Stimulated activated CD4-positive, alpha-beta T cell treated with anti-CD3 and anti-CD28 coated beads, Interleukin-4, amount 100 ng/mL, for 1 hour (primary cell): ENCODE results near the gene PPP1R12B.

ENCODE experiments used
- DNase-seq: peaks from one replicate; pipeline ENCODE4 v3.0.0-alpha.2; 2020

The PPP1R12B gene, protein sequence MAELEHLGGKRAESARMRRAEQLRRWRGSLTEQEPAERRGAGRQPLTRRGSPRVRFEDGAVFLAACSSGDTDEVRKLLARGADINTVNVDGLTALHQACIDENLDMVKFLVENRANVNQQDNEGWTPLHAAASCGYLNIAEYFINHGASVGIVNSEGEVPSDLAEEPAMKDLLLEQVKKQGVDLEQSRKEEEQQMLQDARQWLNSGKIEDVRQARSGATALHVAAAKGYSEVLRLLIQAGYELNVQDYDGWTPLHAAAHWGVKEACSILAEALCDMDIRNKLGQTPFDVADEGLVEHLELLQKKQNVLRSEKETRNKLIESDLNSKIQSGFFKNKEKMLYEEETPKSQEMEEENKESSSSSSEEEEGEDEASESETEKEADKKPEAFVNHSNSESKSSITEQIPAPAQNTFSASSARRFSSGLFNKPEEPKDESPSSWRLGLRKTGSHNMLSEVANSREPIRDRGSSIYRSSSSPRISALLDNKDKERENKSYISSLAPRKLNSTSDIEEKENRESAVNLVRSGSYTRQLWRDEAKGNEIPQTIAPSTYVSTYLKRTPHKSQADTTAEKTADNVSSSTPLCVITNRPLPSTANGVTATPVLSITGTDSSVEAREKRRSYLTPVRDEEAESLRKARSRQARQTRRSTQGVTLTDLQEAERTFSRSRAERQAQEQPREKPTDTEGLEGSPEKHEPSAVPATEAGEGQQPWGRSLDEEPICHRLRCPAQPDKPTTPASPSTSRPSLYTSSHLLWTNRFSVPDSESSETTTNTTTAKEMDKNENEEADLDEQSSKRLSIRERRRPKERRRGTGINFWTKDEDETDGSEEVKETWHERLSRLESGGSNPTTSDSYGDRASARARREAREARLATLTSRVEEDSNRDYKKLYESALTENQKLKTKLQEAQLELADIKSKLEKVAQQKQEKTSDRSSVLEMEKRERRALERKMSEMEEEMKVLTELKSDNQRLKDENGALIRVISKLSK

DNA sequence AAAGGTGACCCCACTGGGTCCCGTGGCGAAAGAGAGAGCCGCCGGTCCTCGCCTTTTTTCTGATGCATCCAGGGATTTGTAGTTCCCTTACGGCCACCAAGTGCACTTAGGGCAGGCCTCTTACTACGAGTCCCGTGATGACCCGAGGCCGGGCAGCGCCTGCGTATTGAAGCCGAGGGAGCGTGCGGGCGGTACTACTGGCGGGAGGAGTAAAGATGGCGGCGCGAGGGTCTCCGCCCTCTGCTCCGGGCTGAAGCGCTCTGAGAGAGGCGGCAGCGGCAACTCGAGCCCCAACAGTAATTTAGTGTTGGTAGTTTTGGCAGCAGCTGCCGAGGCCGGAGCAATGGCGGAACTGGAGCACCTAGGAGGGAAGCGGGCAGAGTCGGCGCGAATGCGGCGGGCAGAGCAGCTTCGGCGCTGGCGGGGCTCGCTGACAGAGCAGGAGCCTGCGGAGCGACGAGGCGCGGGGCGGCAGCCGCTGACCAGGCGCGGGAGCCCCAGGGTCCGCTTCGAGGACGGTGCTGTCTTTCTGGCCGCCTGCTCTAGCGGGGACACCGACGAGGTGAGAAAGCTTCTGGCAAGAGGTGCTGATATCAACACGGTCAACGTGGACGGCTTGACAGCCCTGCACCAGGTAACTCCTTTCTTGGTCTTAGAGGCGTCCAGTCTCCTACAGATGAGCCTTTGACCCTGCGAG, at the start of gene PPP1R12B:
Gene PPP1R12B (plus strand): TSS at position 191 of the 697 bp plus-strand sequence. CDS start 153 bp downstream, at position 344.
- peak; percentile 92 for DNase-seq

DNA sequence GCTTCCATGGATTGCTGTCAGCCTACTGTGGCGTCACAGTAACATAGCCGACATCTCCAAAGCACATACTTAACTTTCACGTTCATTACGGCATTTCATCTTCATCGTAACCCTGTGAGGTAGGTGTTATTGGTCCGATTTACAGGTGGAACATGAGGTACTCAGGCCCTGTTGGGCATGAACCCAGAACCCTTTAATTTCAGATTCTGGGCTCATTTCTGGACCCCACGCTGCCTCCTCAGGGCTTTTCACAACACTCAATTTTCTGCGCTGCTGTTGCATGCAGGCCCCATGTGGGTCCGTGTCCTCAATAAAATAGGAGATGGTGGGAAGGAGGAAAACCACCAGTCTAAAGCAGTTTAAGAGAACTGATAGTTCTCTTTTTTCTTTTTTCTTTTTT, 46.3 kb upstream of the PPP1R12B start:
- DNase-seq, result no peak

GRCh38 chr1:202304375-202304774, 44.1 kb upstream of the PPP1R12B start:
- no peak for DNase-seq

GRCh38 chr1:202305168-202305567, 43.3 kb upstream of the PPP1R12B start:
- DNase-seq, result no peak

DNA sequence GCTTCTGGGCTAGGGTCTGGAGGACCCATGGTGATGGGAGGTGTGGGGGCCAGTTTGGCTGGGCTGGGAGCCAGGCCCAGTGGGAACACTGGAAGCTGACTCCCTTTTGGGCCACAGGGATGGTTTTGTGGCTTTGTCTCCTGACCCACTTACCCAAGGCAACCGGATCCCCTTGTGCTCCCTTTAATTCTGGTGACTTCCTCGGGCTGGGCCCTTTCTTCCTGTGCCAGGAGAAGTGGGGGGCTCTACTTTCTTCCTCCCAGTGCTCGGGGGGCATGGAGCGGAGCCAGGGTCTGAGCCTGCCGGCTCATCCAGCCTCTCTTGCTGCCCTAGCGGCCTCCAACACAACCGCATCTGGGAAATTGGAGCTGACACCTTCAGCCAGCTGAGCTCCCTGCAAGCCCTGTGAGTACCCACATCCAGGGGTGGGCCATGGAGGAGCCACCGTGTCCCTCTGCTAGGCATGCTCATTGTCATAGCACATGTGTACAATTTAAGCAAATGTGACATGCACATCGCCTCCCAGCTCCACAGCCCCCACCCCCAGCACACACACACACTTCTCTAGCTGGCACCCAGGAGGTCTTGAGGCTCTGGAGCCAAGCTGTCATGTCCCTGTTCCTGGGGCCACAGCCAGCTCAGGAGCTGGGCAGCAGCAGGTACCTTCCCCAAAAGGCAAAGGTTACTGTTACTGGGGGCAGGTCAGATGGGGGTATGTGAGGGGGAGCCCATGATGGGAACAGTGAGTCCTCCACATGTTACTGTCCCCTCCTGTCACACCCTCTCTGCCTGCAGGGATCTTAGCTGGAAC, 41.8 kb upstream of the PPP1R12B start:
- DNase-seq, result no peak

DNA sequence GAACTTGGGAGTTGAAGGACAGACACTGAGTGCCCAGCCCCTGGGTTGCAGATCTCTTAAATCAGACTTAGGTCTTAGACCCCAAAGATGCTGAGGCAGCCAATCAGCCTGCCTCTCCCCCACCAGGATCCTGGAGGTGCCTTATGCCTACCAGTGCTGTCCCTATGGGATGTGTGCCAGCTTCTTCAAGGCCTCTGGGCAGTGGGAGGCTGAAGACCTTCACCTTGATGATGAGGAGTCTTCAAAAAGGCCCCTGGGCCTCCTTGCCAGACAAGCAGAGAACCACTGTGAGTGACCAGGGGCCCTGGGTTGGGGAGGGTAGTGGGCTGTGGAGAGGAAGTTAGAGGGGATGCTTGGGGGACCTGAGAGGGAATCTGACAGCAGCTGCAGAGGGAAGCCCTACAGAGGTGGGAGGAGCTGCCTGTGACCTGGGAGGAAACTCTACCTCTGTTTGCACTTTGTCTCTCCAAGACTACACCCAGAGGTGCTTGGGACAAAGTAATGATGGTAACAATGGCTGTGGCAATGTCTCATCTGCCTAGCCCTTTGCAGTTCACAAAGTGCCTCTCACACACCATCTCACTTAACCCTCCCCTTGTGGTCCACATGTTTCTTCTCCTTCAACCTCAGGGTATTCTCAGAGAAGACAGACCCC, 38.3 kb upstream of the PPP1R12B start:
- no peak for DNase-seq

GRCh38 chr1:202310746-202311145, 37.8 kb upstream of the PPP1R12B start:
- DNase-seq, result no peak

DNA sequence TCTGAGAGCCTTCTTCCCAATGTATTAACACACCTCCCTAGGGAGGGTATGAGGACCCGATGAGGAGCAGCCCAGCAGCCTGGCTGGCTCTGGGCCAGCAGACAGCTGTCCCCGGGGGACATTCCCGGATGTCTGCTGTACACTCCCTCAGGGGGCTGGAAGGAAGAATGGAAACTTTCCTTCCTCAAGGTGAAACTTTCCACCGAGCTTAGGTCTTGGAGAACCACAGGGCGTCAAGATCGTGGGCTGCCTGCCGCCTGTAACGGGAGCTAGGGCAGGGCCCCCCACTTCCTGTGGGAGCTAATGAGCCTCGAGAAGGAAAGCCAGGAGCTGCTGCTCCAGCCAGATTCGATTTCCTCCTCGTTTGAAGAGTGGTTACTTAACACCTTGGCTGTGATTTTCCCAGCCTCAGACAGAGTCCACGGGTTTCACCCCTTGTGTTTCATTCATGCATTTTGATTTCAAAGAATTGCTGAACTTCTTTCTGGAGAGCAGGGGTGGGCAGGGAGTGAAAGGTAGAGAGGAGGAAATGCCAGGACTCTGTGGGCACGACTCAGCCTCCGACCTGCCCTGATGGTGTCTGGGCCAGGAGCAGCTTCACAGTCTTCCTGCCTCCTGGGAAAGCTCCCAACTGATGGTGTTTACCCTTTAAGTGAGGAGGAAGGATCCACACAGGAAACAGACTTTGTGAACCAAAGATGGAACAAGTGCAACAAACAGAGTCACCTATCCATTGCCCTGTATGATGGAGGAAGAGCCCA, 36.4 kb upstream of the PPP1R12B start:
- no peak for DNase-seq

DNA sequence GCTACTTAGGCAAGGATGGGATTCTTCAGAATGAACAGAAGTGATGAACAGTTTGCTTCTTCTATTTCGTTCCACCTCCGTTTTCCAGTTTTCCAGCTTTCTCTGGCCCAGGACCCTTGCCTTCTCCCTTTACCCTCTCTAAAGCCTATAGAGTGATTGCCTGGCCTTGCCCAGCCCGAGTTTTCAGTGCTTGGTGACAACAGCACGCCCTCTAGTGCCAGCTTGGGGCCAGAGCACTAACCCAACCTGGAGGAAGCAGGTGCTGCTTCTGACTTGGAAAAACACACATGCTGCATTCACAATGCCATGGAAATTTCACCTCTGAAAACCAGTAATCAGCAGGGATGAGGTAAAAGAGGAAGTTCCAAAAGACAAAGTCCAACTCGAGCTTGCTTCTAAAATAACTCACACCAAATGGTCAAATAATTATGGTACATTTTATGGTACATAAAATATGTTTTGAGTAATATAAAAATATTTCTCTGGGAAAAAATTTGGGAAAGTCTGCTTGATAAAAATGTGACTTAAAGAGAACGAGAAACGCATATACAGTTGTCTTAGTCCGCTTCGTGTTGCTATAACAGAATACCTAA, 32.8 kb upstream of the PPP1R12B start:
- DNase-seq, result peak; percentile 75

- no peak for DNase-seq
These were observed 32.3 kb upstream of the PPP1R12B start for GRCh38 chr1:202316186-202316585.

DNA sequence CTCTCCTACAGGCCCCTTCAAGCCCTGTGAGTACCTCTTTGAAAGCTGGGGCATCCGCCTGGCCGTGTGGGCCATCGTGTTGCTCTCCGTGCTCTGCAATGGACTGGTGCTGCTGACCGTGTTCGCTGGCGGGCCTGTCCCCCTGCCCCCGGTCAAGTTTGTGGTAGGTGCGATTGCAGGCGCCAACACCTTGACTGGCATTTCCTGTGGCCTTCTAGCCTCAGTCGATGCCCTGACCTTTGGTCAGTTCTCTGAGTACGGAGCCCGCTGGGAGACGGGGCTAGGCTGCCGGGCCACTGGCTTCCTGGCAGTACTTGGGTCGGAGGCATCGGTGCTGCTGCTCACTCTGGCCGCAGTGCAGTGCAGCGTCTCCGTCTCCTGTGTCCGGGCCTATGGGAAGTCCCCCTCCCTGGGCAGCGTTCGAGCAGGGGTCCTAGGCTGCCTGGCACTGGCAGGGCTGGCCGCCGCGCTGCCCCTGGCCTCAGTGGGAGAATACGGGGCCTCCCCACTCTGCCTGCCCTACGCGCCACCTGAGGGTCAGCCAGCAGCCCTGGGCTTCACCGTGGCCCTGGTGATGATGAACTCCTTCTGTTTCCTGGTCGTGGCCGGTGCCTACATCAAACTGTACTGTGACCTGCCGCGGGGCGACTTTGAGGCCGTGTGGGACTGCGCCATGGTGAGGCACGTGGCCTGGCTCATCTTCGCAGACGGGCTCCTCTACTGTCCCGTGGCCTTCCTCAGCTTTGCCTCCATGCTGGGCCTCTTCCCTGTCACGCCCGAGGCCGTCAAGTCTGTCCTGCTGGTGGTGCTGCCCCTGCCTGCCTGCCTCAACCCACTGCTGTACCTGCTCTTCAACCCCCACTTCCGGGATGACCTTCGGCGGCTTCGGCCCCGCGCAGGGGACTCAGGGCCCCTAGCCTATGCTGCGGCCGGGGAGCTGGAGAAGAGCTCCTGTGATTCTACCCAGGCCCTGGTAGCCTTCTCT, 30.3 kb upstream of the PPP1R12B start:
- DNase-seq, result no peak

DNA sequence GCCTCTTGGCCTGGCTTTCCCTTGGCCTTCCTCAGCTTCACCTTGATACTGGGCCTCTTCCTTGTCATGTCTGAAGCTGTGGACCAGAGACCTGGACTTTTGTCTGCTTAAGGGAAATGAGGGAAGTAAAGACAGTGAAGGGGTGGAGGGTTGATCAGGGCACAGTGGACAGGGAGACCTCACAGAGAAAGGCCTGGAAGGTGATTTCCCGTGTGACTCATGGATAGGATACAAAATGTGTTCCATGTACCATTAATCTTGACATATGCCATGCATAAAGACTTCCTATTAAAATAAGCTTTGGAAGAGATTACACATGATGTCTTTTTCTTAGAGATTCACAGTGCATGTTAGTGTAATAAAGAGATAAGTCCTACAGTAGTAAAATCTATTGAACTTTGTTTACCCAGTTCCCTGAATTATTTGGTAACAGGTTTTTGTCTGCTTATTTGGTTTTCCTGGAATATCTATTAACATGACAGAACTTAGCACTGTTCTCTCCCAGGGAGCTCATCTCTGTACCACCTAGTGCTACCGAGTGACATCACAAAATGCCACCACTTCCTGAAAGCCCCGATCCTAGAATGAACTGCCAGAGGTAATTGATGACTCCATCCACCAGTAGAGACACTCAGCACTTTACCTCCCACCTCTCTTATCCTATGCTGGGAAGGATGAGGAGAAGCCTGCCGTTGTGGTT, 29.0 kb upstream of the PPP1R12B start:
- DNase-seq, result no peak

DNA sequence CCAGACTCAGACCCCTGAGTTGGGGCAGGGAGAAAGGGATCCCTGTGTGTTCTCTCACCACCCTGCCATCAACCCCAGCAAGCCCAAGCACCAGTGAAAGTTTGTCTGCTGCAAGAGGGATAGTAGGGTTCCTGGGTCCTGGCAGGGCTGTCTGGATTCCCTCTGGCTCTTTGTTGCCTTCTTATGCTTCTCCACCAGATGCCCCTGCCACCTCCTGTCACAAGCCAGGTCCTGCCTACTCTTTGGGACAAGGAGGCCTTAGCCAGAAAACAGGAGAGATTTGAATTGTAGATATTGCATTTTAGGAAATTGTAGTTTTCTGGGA, 28.5 kb upstream of the PPP1R12B start:
- DNase-seq, result no peak

DNA sequence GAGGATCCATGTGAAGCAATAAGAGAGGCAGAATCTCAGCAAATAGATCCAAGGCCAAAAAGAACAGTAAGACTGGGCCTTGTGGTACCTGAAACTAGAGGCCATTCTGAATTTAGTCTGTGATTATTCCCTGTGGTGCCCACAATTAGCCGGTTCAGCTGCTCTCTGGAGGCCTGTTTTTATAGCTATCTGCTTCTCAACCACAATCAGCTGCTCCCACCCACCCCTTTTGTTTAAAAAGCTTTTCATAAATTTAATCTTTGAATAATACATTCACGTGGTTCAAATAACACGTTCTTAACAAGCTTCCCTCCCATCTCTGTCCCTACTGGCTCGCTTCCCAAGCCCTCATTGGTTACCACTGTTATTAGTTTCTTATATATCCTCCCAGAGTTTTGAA, 24.8 kb upstream of the PPP1R12B start:
- DNase-seq, result no peak

DNA sequence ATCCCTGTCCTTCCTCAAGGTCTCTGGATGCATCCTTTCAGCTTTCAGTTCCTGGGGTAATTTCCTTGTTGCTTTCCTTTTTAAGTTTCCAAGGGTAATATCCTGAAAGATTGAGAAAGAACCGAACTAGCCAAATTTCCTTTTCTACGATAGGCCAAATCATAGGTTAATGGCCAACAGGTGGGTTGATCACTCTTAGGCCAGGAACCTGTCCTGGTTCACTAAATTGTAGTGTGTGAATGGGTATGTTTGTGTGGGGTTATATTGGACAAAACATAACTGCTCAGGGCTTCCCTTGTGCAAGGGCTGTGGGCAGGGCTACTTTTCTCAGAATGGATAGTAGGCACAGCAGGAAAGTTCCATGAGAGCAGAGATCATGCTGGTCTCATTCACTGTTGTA, 23.9 kb upstream of the PPP1R12B start:
- DNase-seq, result no peak

DNA sequence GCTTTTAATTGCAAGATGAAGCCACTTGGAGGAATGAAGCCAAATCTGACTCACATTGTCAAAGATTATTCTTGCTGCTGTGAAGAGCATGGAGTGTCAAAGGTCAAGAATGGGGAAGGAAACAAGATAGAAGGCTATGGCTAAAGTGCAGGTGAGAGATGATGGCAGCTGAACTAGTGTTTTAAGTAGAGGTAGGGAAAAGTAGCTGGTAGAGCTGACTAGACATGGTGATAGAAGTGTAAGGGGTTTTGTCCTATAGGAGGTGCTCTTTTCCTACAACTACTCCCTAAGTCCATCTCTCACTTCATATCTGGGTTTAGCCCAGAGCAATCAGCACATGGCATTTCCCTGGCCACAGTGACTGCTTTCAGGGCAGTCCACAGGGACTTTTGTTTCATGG, 18.6 kb upstream of the PPP1R12B start:
- DNase-seq, result no peak

GRCh38 chr1:202333861-202334260, 14.6 kb upstream of the PPP1R12B start:
- no peak for DNase-seq

- no peak for DNase-seq
These were observed 4.7 kb upstream of the PPP1R12B start for GRCh38 chr1:202343652-202344349.
